Measurements from ENCODE around the gene SHISA4.
A peak's percentile ranks its signal among the peaks of the same experiment; 100 is the strongest.

SHISA4 gene

GRCh38 chr1:201881617-201882016 lies 7.1 kb upstream of the SHISA4 start:
- no peak for DNase-seq (ENCODE audit: low read depth, low spot score)

- DNase-seq (ENCODE audit: low read depth, low spot score): no peak
Measured at GRCh38 chr1:201882665-201883132, 6.0 kb upstream of the SHISA4 start.

- no peak for DNase-seq (ENCODE audit: low read depth, low spot score)
Measured at GRCh38 chr1:201883266-201883665, 5.4 kb upstream of the SHISA4 start.

GRCh38 chr1:201883786-201884185 lies 4.9 kb upstream of the SHISA4 start:
- DNase-seq (ENCODE audit: low read depth, low spot score): no peak

- DNase-seq (ENCODE audit: low read depth, low spot score): no peak
Measured at GRCh38 chr1:201884425-201884824, 4.3 kb upstream of the SHISA4 start.

- no peak for DNase-seq (ENCODE audit: low read depth, low spot score)
Measured at GRCh38 chr1:201885531-201886075, 3.1 kb upstream of the SHISA4 start.

- no peak for DNase-seq (ENCODE audit: low read depth, low spot score)
Measured at GRCh38 chr1:201886103-201886885, 2.4 kb upstream of the SHISA4 start.

GRCh38 chr1:201887116-201887866 lies 1.4 kb upstream of the SHISA4 start:
- no peak for DNase-seq (ENCODE audit: low read depth, low spot score)

GRCh38 chr1:201889090-201889968 lies 631 bp downstream of the SHISA4 start:
- no peak for DNase-seq (ENCODE audit: low read depth, low spot score)

- no peak for DNase-seq (ENCODE audit: low read depth, low spot score)
Measured at GRCh38 chr1:201890223-201890622, 1.5 kb downstream of the SHISA4 start.

GRCh38 chr1:201890806-201891450 lies 2.2 kb downstream of the SHISA4 start:
- DNase-seq (ENCODE audit: low read depth, low spot score): no peak

GRCh38 chr1:201891451-201892045 lies 2.9 kb downstream of the SHISA4 start:
- no peak for DNase-seq (ENCODE audit: low read depth, low spot score)

- no peak for DNase-seq (ENCODE audit: low read depth, low spot score)
Measured at GRCh38 chr1:201892211-201892610, 3.5 kb downstream of the SHISA4 start.

GRCh38 chr1:201893431-201893830 lies 4.7 kb downstream of the SHISA4 start:
- no peak for DNase-seq (ENCODE audit: low read depth, low spot score)

- DNase-seq (ENCODE audit: low read depth, low spot score): no peak
Measured at GRCh38 chr1:201894343-201895119, 5.8 kb downstream of the SHISA4 start.

GRCh38 chr1:201895120-201895665 lies 6.5 kb downstream of the SHISA4 start:
- DNase-seq (ENCODE audit: low read depth, low spot score): no peak

- DNase-seq (ENCODE audit: low read depth, low spot score): peak; percentile 83
Measured at GRCh38 chr1:201895913-201896807, 7.5 kb downstream of the SHISA4 start.

- no peak for DNase-seq (ENCODE audit: low read depth, low spot score)
Measured at GRCh38 chr1:201896951-201897391, 8.3 kb downstream of the SHISA4 start.

Data from smooth muscle cell of the brain vasculature (primary cell).